HG03342 (cell line): ENCODE measurements around the gene RIBC2.

Experiments
- ATAC-seq: cut with Tn5 transposase; IDR thresholded peaks from one replicate; pipeline ENCODE4 v1.9.1; 2021; ENCODE audit warnings: mild to moderate bottlenecking, moderate library complexity; ENCODE audit not compliant: unreplicated experiment

The RIBC2 gene

DNA sequence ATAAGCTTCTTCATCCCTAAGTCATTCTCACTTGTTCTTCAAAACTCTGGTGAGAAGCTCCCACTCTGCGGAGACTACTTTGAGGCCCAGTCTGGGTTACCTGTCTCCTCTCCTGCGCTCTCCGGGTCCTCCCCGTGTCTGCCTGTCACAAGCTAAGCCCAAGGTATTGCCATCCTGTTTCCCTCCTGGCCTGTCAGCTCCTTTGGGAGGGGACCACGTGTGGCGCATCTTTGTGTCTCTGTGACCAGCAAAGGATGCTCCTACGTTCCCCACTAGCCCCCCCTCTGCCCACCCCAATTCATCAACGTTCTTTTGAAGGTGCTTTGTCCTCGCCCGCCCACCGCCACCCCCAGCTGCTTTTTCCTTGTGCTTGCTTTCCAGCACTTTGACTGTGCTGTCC lies 57.4 kb downstream of the RIBC2 start:
- ATAC-seq = no peak

GRCh38 chr22:45472426-45472825 lies 58.9 kb downstream of the RIBC2 start:
- no peak for ATAC-seq

GRCh38 chr22:45473626-45474237 lies 60.2 kb downstream of the RIBC2 start:
- no peak for ATAC-seq

GRCh38 chr22:45475063-45475747 lies 61.7 kb downstream of the RIBC2 start:
- no peak for ATAC-seq

DNA sequence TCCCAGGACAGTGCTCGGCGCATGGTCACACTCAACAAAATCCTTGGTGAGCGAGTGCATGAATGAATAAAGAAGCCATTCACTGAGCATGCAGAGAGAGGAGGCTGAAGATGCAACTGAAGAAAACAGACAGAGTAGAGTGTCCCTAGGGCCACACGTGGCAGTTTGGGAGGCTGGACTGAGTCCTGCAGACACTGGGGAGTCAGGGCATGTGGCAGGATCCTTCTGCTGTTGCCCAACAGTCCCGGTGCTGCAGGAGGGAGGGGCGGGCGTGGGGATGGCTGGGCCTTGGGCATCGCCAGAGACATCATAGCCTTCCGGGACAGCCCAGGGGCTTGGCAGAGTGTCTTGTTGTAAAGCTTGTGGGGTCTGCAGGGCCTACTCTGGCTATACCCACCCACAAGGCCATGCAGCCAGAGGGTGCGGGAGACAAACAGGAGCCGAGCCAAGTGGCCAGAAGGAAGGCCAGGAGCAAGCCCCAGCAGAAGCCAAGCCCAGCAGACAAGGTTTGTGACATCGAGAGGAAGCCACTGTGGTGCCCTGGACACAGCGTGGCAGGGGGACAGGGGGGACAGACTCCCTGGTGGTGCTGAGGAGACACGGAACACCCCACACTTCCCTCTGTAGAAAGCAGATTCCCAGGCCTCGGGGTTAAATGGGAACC lies 62.5 kb downstream of the RIBC2 start:
- no peak for ATAC-seq

- ATAC-seq = no peak
These were observed 63.3 kb downstream of the RIBC2 start for GRCh38 chr22:45476814-45477213.

DNA sequence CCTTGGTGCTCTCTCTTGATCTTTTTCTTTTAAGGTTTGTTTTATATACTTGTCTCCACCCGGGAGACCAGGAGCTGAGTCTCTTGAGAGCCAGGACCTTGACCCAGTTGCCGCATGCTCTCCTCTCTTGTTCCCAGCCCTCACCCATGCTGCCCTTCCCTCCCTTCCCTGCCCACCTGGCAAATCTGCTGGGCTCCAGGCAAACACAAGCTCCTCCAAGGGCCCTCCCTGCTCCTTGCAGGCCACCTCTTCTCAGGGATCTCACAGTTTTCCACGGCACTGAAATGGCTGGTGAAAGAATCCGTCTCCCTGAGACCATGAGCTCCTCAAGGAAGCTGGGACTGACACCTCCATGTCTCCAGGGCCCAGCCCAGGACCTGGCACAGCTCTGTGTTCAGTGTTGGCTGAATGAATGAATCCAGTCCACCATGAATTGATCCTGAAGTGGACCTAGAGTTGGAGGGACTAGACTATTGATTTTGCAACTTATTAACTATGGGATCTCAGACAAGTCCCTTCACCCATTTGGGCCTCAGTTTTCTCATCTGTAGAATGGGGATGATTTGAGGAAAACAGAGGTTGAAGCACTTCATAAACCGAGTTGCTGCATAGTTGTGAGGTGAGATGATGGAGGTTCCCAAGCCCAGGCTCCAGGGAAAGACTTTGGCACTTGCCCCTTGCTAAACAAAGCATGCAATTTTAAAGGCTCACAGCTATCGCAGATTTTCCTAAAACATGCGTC lies 64.0 kb downstream of the RIBC2 start:
- ATAC-seq = no peak

DNA sequence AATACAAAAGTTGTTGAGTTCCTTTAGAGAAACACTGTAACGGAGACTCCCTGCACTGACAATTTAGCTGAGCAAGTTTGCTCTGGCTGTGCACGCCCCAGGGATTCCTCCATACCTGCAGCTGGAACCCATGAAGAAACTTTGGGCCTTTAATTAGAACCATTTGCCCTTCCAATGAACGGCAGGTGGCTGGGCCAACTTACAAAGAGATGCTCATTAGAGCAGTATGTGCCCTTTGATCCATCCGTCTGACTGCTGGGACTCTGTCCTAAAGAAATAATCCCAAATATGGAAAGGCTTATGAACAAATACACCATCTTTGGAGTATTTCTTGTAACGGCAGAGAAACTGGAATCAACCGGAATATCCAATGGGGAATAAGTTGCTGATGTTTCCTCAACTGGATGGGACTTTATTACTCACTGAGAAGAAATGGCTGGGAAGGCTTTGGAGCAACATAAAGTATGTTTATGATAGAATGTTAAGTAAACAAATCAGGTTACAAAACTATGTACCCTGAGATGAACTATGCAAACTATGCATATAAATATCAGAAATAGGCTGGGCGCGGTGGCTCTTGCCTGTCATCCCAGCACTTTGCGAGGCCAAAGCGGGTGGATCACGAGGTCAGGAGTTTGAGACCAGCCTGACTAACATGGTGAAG lies 64.7 kb downstream of the RIBC2 start:
- no peak for ATAC-seq

- ATAC-seq = no peak
These were observed 67.2 kb downstream of the RIBC2 start for GRCh38 chr22:45480717-45481116.

DNA sequence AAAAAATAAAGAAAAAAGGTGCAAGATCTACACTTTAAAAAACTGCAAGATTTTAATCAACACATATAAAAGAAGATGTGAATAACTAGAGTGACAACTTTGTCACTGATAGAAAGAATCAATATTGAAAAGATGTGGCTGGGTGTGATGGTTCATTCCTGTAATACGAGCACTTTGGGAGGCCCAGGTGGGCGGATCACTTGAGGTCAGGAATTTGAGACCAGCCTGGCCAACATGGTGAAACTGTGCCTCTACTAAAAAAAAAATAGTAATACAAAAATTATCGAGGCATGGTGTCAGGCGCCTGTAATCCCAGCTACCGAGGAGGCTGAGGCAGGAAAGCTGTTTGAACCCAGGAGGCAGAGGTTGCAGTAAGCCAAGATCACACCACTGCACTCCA lies 68.2 kb downstream of the RIBC2 start:
- no peak for ATAC-seq
